ENCODE measurements around the gene CYP2J2. TPM values are rescaled to one million over a fixed set of nuclear protein-coding genes. Genes with fewer than 3 reads are reported as not detected.
A peak's percentile ranks its signal among the peaks of the same experiment; 100 is the strongest.

Gene CYP2J2
- total and polyA plus RNA-seq, 2 donors, result 4.1 to 14.2 TPM

DNA sequence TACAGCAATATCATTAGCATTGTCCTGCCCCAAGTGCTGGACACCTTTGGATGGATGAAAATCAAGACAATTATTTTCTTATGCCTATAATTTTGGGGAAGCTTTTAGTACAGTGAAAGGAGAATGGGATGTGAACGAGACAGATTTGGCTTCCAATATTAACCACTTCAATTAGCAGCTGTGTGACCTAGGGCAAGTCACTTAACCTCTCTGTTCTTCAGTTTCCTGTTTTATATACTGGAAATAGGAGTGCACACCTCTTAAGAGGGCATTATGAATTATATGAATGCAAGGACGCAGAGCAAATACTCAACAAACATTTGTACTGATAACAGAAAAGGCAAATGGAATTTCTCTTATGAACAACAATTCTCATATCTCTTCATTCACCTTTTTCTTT, 18.5 kb downstream of the CYP2J2 start:
- Histone ChIP-seq H3K36me3 (ENCODE audit: insufficient read depth) (peaks cover 2% of the 10 kb centered on the region), H3K27ac (ENCODE audit: low read depth) (no peak overlapping the region), H3K4me1 (ENCODE audit: insufficient read depth) (no peaks in the 10 kb centered on the region), H3K4me3 (ENCODE audit: low read depth, low read length) (no peak overlapping the region)
- DNase-seq (ENCODE audit: extremely low spot score), result no peak
- 82% methylated on average over 2 of the region's 2 CpGs for WGBS

DNA sequence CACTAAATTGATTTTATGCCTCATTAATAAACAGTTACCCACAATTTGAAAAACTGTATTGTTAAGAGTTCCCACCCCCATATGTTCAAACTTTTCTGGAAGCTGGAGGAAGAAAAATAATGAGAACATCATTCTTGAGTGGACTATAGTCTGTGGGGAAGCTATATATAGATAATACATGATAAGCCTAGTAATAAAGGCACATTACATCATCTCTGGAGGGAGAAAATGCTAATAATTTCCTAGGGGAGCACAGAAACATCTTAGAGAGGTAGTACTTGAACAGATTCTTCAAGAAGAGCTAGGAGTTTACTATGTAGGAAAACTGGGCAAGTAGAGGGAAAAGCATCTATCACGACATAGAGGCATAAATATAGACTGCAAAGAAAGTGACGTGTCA, 19.6 kb downstream of the CYP2J2 start:
- no peak for DNase-seq (ENCODE audit: extremely low spot score)
- H3K27ac ChIP-seq (ENCODE audit: low read depth), result no peak overlapping the region
- peaks cover 2% of the 10 kb centered on the region for H3K36me3 ChIP-seq (ENCODE audit: insufficient read depth)
- WGBS, result 69% methylated on average over 2 of the region's 2 CpGs
- no peak overlapping the region for H3K4me3 ChIP-seq (ENCODE audit: low read depth, low read length)
- H3K4me1 ChIP-seq (ENCODE audit: insufficient read depth), result no peaks in the 10 kb centered on the region

DNA sequence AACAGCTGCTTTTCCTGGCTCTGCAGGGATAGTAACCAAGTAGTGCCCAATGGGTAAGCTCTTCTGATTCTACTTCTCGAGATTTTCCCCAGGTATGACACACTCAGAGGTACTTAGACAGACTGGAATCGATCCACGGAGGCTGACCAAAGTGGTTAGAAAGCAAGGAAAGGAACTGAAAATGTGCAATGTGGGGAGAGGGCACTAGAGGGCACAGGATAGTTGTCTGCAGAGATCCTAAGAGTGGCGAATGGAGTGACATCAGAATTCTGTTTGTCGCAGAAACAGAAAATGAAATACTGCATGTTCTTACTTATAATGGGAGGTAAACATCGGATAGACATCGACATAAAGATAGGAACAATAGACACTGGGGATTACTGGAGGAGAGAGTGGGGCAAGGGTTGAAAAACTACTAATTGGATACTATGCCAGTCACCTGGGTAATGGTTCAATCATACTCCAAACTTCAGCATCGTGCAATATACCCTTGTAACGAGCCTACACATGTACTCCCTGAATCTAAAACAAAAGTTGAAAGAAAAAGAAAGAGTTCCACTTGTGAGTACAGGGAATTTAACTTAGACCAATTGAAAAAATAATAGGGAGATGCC, 23.3 kb downstream of the CYP2J2 start:
- Histone ChIP-seq H3K36me3 (ENCODE audit: insufficient read depth) (no peaks in the 10 kb centered on the region), H3K4me3 (ENCODE audit: low read depth, low read length) (no peak overlapping the region), H3K27ac (ENCODE audit: low read depth) (no peak overlapping the region), H3K4me1 (ENCODE audit: insufficient read depth) (no peaks in the 10 kb centered on the region)
- WGBS, result 60% methylated on average over 9 of the region's 9 CpGs
- no peak for DNase-seq (ENCODE audit: extremely low spot score)

- Histone ChIP-seq H3K36me3 (ENCODE audit: insufficient read depth) (no peaks in the 10 kb centered on the region), H3K4me1 (ENCODE audit: insufficient read depth) (no peaks in the 10 kb centered on the region), H3K27ac (ENCODE audit: low read depth) (no peak overlapping the region), H3K4me3 (ENCODE audit: low read depth, low read length) (no peak overlapping the region)
- no peak for DNase-seq (ENCODE audit: extremely low spot score)
- 20% methylated on average over 1 of the region's 1 CpG for WGBS
Observed at GRCh38 chr1:59901770-59902388, 24.7 kb downstream of the CYP2J2 start.

- Histone ChIP-seq H3K4me1 (ENCODE audit: insufficient read depth) (no peaks in the 10 kb centered on the region), H3K4me3 (ENCODE audit: low read depth, low read length) (no peak overlapping the region), H3K36me3 (ENCODE audit: insufficient read depth) (no peaks in the 10 kb centered on the region), H3K27ac (ENCODE audit: low read depth) (no peak overlapping the region)
- no peak for DNase-seq (ENCODE audit: extremely low spot score)
- 87% methylated on average over 2 of the region's 2 CpGs for WGBS
Observed at GRCh38 chr1:59900640-59901039, 25.9 kb downstream of the CYP2J2 start.

DNA sequence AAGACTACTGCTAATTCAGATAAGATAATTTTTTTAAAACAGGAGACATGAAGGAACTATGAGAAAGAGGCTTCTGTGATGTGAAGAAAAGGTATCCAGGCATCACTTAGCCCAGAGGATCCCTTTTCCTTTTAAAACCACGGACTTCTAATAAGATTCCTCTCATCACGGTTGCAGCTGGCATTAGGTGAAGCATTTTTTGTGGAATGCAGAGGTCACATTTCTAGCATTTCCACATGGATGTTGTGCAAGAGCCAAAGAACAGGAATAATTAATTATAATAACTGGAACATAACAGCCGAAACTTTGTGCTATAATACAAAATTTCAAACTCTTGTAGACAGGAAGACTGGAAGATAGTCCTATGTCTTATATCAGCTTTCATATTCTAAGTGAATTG, 27.6 kb downstream of the CYP2J2 start:
- no peak for DNase-seq (ENCODE audit: extremely low spot score)
- 66% methylated on average over 3 of the region's 3 CpGs for WGBS
- Histone ChIP-seq H3K4me3 (ENCODE audit: low read depth, low read length) (no peak overlapping the region), H3K36me3 (ENCODE audit: insufficient read depth) (no peaks in the 10 kb centered on the region), H3K27ac (ENCODE audit: low read depth) (no peak overlapping the region), H3K4me1 (ENCODE audit: insufficient read depth) (no peaks in the 10 kb centered on the region)

GRCh38 chr1:59897165-59897564, 29.4 kb downstream of the CYP2J2 start:
- Histone ChIP-seq H3K4me1 (ENCODE audit: insufficient read depth) (no peaks in the 10 kb centered on the region), H3K27ac (ENCODE audit: low read depth) (no peak overlapping the region), H3K36me3 (ENCODE audit: insufficient read depth) (no peaks in the 10 kb centered on the region), H3K4me3 (ENCODE audit: low read depth, low read length) (no peak overlapping the region)
- DNase-seq (ENCODE audit: extremely low spot score), result no peak
- 68% methylated on average over 2 of the region's 2 CpGs for WGBS

GRCh38 chr1:59892841-59893811, 33.4 kb downstream of the CYP2J2 start:
- Histone ChIP-seq H3K4me3 (ENCODE audit: low read depth, low read length) (no peak overlapping the region), H3K36me3 (ENCODE audit: insufficient read depth) (no peaks in the 10 kb centered on the region), H3K27ac (ENCODE audit: low read depth) (no peak overlapping the region), H3K4me1 (ENCODE audit: insufficient read depth) (no peaks in the 10 kb centered on the region)
- DNase-seq (ENCODE audit: extremely low spot score), result no peak
- WGBS, result 73% methylated on average over 7 of the region's 7 CpGs

DNA sequence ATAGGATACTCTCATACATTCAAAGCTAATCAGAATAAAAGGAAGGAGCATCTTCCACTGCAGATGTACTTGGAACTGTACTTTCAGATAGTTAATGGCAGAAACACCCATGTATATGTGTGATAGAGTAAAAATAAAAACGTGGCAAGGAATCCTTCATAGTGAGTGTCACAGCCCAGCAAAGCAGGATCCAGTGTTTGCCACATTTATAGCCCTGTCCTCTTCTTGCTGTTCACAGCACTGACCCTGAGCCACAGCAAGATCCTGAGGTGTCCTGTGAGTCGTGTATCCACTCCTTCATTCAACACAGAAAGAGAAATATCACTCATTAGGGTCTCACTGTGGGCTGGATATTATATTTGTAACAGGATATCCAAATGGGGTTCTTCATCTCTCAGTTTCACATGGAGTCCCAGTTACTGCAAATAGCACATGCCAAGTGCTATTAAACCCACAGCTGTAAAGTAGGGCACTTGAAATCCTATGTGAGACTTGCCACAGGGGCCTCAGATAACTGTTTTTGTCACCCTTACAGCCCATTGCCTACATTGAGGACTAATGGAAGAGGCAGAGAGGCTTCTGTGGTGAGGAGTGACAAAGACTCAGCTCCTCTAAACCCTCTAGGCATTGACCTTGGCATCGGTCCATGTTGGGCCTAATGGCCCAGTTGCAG, 41.3 kb downstream of the CYP2J2 start:
- Histone ChIP-seq H3K4me1 (ENCODE audit: insufficient read depth) (no peaks in the 10 kb centered on the region), H3K36me3 (ENCODE audit: insufficient read depth) (no peaks in the 10 kb centered on the region), H3K4me3 (ENCODE audit: low read depth, low read length) (no peak overlapping the region), H3K27ac (ENCODE audit: low read depth) (no peak overlapping the region)
- no peak for DNase-seq (ENCODE audit: extremely low spot score)
- 61% methylated on average over 3 of the region's 3 CpGs for WGBS

DNA sequence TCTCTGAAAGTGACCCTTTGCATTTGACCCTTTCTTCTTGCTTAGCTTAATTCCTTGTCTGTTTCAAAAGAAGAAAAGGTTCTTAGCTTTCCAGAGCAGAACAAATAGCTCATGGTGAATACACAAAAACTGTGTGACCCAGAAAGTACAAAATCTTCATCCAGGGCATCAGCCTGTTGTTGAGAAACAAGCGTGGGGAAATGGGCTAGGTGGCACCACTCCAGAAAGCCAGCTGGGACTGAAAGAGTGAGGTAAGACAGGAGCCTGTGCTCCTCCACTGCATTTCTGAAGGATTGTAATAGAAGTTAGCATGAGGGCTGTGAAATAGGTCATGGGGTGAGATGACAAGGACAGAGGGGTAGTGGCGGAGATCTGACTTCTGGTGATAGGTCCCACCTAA, 45.8 kb downstream of the CYP2J2 start:
- 75% methylated on average over 2 of the region's 2 CpGs for WGBS
- H3K4me1 ChIP-seq (ENCODE audit: insufficient read depth), result no peaks in the 10 kb centered on the region
- H3K4me3 ChIP-seq (ENCODE audit: low read depth, low read length), result no peak overlapping the region
- no peak overlapping the region for H3K27ac ChIP-seq (ENCODE audit: low read depth)
- DNase-seq (ENCODE audit: extremely low spot score), result no peak
- H3K36me3 ChIP-seq (ENCODE audit: insufficient read depth), result no peaks in the 10 kb centered on the region

DNA sequence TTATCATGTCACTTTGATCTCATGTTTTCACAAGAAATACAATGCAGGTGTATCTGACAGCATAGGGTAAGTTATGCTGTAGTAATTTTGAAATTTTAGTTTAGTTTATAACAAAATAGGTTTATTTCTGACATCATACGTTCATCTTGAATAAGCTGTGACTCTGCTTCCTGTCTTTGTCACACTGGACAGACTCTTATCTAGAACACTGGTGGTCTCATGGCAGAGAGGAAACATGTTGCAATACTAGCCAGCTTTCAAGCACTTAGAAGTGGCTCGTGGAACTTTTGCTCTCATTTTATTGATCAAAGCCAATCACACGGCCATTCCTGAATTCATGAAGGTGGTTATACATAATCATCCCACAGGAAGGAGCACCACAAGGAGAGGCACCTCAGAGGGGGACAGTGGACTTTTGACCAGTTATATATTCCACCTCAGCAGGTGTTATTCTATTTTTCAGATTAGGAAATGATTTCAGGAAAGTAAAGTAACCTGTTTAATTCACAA, 46.5 kb downstream of the CYP2J2 start:
- no peak for DNase-seq (ENCODE audit: extremely low spot score)
- WGBS, result 49% methylated on average over 3 of the region's 3 CpGs
- no peaks in the 10 kb centered on the region for H3K4me1 ChIP-seq (ENCODE audit: insufficient read depth)

DNA sequence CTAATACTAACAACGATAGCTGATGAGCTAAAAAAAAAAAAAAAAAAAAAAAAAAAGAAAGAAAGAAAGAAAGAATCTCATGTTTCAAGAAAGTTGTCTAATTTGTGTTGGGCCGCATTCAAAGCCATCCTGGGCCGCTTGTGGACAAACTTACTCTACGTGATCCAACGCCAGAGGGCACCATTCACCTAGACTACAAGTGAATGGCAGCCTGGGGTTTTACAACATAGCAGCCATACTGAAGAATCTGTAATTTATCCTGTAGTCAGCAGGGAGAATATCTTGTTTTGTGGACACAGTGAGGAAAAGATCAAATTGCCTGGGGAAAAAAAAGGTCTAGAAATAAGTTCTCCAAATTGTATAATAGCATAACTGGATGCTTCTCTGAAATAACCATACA, 47.0 kb downstream of the CYP2J2 start:
- peak; percentile 42 for DNase-seq (ENCODE audit: extremely low spot score)
- Histone ChIP-seq H3K36me3 (ENCODE audit: insufficient read depth) (no peaks in the 10 kb centered on the region), H3K4me1 (ENCODE audit: insufficient read depth) (no peaks in the 10 kb centered on the region), H3K27ac (ENCODE audit: low read depth) (no peak overlapping the region), H3K4me3 (ENCODE audit: low read depth, low read length) (no peak overlapping the region)
- 30% methylated on average over 5 of the region's 5 CpGs for WGBS

More for the DNA sequence above, 46.5 kb downstream of the CYP2J2 start:
- Histone ChIP-seq H3K4me3 (ENCODE audit: low read depth, low read length) (no peak overlapping the region), H3K27ac (ENCODE audit: low read depth) (no peak overlapping the region), H3K36me3 (ENCODE audit: insufficient read depth) (no peaks in the 10 kb centered on the region)

DNA sequence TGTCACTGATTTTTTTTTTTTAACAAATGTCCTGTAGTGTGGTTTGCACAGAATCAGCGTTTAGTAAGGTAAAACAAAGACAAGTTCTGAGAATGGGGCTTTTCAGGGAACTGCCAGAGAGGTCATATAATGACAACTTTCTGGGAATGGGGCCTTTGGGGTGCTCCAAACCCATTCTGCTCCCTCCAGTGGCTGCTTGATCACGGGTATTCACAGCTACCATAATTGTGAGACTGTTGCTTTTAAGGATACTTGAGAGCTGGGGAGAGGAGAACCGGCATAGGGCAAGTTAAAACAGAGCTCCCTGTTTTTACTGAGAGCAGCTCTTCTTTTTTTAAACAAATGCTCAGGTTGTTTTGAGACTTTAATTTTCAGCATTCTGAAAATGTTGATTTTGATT, 48.2 kb downstream of the CYP2J2 start:
- Histone ChIP-seq H3K4me1 (ENCODE audit: insufficient read depth) (no peaks in the 10 kb centered on the region), H3K4me3 (ENCODE audit: low read depth, low read length) (no peak overlapping the region), H3K27ac (ENCODE audit: low read depth) (no peak overlapping the region), H3K36me3 (ENCODE audit: insufficient read depth) (no peaks in the 10 kb centered on the region)
- WGBS, result 77% methylated on average over 3 of the region's 3 CpGs
- DNase-seq (ENCODE audit: extremely low spot score), result no peak

All from urinary bladder (tissue), 4 donors.